Left lung (tissue), 10 donors: Measurements from ENCODE around the gene CWF19L2. TPM values are rescaled to one million over a fixed set of nuclear protein-coding genes. Genes with fewer than 3 reads are reported as not detected.

ENCODE experiments used
- ATAC-seq: fragments of 200-7000 bp; cut with Tn5 transposase; one replicate; pipeline ENCODE4 v1.9.1; 2020; ENCODE audit warnings: moderate library complexity
- DNase-seq, 4 donors: peaks; one replicate each; pipeline ENCODE4 v3.0.0-alpha.2; 2013 to 2020
- H3K27ac ChIP-seq, 2 donors: fragments of 200-600 bp; sonication (generic) in 1 of 2; one replicate each; pipeline versions ENCODE4 v1.5.0 to v1.8.0; 2020 to 2021
- H3K27me3 ChIP-seq, 2 donors: fragments of 200-600 bp; sonication (generic) in 1 of 2; one replicate each; pipeline versions ENCODE4 v1.5.0 to v1.8.0; 2020 to 2021
- H3K36me3 ChIP-seq, 2 donors: fragments of 200-600 bp; sonication (generic) in 1 of 2; one replicate each; pipeline versions ENCODE4 v1.5.0 to v1.8.0; 2020 to 2021
- H3K4me1 ChIP-seq, 2 donors: fragments of 200-600 bp; one replicate each; pipeline ENCODE4 v1.8.0; 2021
- H3K4me3 ChIP-seq, 2 donors: fragments of 200-600 bp; sonication (generic) in 1 of 2; one replicate each; pipeline versions ENCODE4 v1.5.0 to v1.8.0; 2020 to 2021; ENCODE audit warnings: mild to moderate bottlenecking in 1 of 2
- H3K9me3 ChIP-seq, 2 donors: fragments of 200-600 bp; sonication (generic) in 1 of 2; one replicate each; pipeline versions ENCODE4 v1.5.0 to v1.8.0; 2020 to 2021
- intact Hi-C, 2 donors: fragments of 100-400 bp; cut with DNase I; formaldehyde crosslinking; loops; one replicate each; pipeline versions ENCODE4 v1.11.2 to v1.14.2; 2022
- polyA plus RNA-seq, 6 donors: library from polyadenylated mRNA; unstranded; fragments of 120-200 nt; gene quantifications; one replicate each; pipeline ENCODE4 v1.2.1, GENCODE V29; 2013; ENCODE audit not compliant: insufficient read length in 6 of 6
- total RNA-seq, 2 donors: library from RNA; stranded (reverse); fragmentation: NEBNext Ultra II Directional; extraction: Animal tissue kit (Norgen Biotek cat#: 25700); gene quantifications; one replicate each; pipeline ENCODE4 v1.2.1, GENCODE V29; 2021
- TF ChIP-seq, protein P1 (sequence below), 2 donors: fragments of 200-600 bp; sonication (generic) in 1 of 2; IDR thresholded peaks; one replicate each; pipeline versions ENCODE4 v1.5.0 to v1.8.0; 2021; ENCODE audit warnings: antibody characterized with exemption in 2 of 2
- donor health status: DM: no; HTN: yes; CAD: no.
- donor health status: DM: no; HTN: no; CAD: no.

CWF19L2 gene
- total and polyA plus RNA-seq, 8 donors, result 11.0 to 25.4 (median 20.0) TPM

DNA sequence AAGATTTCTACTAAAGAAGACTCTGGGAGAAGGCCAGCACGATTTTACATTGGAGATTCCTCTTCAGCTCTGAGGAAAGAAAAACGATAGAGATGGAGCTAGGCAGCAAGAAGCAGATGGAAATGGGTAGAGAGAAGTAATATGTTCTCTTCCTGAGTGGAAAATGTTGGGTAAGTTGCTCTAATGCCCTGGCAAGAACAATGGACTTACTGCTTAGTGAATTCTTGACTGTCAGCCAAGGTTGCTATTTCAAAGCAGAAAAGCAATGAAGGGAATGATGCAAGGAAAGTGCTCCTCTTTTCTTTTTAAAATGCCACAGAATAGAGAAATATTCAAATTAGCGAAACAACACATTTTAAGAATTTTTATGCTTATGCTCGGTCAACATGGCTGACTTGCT is 38.4 kb upstream of the CWF19L2 start:
- H3K27ac ChIP-seq, result no peak overlapping the region
- no peak overlapping the region for H3K4me3 ChIP-seq
- ATAC-seq (no peak), DNase-seq (peak in 2 of 4 donors; percentile 29 to 42)
- intact Hi-C loops, result no loop called here
- no peaks in the 10 kb centered on the region for H3K27me3 ChIP-seq
- H3K36me3 ChIP-seq, result peaks cover 0 to under 1% of the 10 kb centered on the region in 2 donors
- TF ChIP-seq, protein P1, sequence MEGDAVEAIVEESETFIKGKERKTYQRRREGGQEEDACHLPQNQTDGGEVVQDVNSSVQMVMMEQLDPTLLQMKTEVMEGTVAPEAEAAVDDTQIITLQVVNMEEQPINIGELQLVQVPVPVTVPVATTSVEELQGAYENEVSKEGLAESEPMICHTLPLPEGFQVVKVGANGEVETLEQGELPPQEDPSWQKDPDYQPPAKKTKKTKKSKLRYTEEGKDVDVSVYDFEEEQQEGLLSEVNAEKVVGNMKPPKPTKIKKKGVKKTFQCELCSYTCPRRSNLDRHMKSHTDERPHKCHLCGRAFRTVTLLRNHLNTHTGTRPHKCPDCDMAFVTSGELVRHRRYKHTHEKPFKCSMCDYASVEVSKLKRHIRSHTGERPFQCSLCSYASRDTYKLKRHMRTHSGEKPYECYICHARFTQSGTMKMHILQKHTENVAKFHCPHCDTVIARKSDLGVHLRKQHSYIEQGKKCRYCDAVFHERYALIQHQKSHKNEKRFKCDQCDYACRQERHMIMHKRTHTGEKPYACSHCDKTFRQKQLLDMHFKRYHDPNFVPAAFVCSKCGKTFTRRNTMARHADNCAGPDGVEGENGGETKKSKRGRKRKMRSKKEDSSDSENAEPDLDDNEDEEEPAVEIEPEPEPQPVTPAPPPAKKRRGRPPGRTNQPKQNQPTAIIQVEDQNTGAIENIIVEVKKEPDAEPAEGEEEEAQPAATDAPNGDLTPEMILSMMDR (IDR thresholded peaks at IDR 0.05), result no peak
- no peaks in the 10 kb centered on the region for H3K4me1 ChIP-seq
- H3K9me3 ChIP-seq, result no peaks in the 10 kb centered on the region

DNA sequence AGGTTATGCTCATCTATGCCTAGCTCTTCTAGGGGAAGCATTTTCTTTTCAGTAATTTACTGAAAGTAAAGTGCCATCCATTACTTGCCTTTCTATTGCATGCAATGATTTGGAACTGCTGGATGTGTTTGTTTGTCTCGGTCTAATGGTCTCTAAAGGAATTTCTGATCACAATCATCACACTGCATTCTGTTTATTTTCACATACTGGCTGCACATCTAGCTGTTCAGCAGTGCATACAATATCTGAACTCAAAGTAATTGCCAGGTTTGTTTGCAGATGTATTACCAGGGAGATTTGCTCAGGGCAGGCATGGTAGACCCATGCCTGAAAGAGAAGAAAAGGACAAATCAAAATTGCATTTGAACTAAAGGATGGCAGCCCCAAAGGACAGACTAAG is 36.4 kb upstream of the CWF19L2 start:
- no peak for DNase-seq
- Histone ChIP-seq H3K9me3 (no peaks in the 10 kb centered on the region), H3K36me3 (no peaks in the 10 kb centered on the region), H3K27me3 (no peaks in the 10 kb centered on the region), H3K4me3 (no peak overlapping the region), H3K27ac (no peak overlapping the region), H3K4me1 (no peaks in the 10 kb centered on the region)
- intact Hi-C loops, result no loop called here
- TF ChIP-seq, protein P1 (IDR thresholded peaks at IDR 0.05), result no peak
- no peak for ATAC-seq

DNA sequence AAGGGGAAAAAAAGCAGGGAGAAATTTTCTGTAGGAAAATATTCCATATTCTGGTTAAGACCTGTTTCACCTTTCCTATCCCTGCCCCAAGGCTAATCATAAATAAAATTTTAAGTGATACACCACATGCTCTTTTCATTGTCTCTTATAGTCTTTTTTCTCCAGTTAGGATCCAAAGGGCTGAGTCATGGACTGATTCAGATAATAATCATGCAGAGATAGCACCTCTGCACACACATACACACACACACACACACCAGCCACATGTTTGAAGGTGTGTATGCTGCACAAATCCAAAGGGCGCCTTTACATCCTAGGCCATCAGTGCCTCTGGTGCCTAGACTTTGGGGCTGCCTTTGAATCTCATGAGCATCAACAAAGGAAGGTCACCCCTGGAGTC is 35.5 kb upstream of the CWF19L2 start:
- H3K9me3 ChIP-seq, result no peaks in the 10 kb centered on the region
- H3K27me3 ChIP-seq, result no peaks in the 10 kb centered on the region
- H3K27ac ChIP-seq, result no peak overlapping the region
- TF ChIP-seq, protein P1 (IDR thresholded peaks at IDR 0.05), result no peak
- DNase-seq (no peak), ATAC-seq (no peak)
- no peaks in the 10 kb centered on the region for H3K36me3 ChIP-seq
- H3K4me3 ChIP-seq, result no peak overlapping the region
- no peaks in the 10 kb centered on the region for H3K4me1 ChIP-seq
- intact Hi-C loops, result no loop called here

DNA sequence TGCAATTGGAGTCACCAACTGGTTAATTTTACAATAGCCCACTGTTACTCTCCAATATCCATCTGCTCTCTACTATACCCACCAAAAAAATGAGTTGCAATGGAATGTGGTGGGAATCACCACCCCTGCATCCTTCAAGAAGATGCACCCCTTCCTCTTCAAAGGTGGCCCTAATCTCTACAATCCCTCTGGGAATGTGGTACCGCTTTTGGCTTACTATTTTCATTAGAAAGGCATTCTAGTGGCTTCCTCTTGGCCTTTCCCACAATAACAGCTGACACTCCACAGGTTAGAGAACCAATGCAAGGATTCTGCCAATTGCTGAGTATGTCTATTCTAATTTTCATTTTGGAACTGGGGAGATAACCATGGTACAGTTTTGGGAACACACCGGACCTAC is 33.2 kb upstream of the CWF19L2 start:
- ATAC-seq (no peak), DNase-seq (no peak)
- TF ChIP-seq, protein P1 (IDR thresholded peaks at IDR 0.05), result no peak

DNA sequence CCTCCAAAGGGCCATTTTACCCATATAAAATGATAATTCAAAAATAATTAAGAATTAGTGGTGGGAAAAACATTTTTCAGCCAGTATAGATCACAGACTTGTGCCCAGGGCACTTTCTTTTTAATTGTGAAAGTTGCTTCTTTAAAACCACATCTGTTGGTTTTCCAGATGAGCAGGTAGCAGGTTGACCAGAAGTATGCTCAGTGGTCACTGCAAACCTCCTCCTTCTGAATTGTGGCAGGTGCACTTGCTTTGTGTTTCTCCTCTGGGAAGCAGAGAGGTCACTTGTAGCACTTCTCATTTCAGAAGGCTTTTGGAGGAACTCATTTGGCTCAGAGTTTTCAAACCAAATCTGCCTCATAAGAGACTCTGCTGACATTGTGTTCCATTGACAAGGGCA is 24.6 kb upstream of the CWF19L2 start:
- ATAC-seq (no peak), DNase-seq (no peak)
- Histone ChIP-seq H3K27ac (no peak overlapping the region), H3K4me3 (no peak overlapping the region), H3K9me3 (no peaks in the 10 kb centered on the region), H3K36me3 (no peaks in the 10 kb centered on the region), H3K4me1 (no peaks in the 10 kb centered on the region), H3K27me3 (no peaks in the 10 kb centered on the region)
- TF ChIP-seq, protein P1 (IDR thresholded peaks at IDR 0.05), result no peak
- intact Hi-C loops, result no loop called here

More for the DNA sequence above, 33.2 kb upstream of the CWF19L2 start:
- Histone ChIP-seq H3K27me3 (no peaks in the 10 kb centered on the region), H3K36me3 (no peaks in the 10 kb centered on the region), H3K27ac (no peak overlapping the region), H3K4me1 (no peaks in the 10 kb centered on the region), H3K4me3 (no peak overlapping the region), H3K9me3 (no peaks in the 10 kb centered on the region)
- intact Hi-C loops, result no loop called here
